ENCODE data around the gene HDAC9.
A peak's percentile ranks its signal among the peaks of the same experiment; 100 is the strongest.

Gene HDAC9

DNA sequence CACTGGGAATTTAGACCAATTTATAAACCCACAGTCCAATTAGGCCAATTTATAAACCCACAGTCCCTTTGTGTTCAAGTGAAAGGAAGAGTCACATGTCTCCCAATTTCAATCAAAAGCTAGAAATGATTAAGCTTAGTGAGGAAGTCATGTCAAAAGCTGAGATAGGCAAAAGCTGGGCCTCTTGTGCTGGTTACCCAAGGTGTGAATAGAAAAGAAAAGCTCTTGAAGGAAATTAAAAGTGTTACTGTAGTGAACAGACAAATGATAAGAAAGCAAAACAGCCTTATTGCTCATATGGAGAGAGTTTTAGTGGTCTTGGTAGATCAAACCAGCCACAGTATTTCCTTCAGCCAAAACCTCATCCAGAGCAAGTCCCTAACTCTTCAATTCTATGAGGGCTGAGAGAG lies 245.0 kb downstream of the HDAC9 start:
- no peak for DNase-seq

DNA sequence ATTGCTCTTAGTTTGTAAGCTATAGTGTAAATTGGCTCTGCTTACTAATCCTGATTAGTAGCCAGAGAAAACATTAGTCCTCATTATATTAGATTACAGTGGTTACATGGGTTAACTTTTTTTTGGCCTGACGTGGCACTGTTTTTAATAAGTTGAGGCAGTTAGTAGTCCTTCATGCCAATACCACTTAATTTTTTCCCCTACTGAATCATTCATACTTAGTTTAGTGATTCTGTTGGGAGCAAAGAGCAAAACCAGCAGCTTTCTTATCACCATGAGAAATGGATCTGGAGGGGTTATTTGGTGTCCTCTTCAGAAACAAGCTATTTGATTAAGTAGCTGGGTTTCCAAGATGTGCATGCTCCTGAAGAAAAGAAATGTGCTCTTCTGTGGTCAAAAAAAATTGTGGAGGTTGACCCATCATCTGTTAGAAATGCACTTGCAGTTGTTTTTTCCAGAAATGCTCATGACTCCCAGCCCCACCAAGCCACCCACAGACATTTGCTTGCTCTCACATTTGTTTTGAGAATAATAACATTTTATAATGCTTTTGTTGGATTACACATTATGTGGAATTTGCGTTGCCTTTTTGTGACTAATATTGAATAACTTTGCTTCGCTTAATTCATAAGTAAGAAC lies 258.5 kb downstream of the HDAC9 start:
- DNase-seq, result no peak

DNA sequence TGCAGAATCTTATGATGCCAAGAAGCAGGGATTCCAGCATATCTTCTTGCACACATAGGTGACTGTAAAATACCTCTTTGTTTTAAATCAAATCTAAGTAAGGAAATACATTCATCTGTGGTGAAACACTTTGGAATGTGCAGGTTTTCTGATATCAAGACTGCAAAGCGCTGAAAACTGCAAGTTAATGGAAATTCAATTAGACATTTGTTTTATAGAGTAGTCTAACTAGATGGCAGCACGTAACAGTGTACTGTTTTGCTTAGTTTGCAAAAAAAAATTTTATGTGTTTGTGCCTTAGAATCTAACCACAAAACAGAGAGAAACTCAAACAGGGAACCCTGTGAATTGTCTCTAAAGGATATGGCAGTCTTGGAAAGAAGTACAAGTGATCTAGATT lies 259.2 kb downstream of the HDAC9 start:
- no peak for DNase-seq

DNA sequence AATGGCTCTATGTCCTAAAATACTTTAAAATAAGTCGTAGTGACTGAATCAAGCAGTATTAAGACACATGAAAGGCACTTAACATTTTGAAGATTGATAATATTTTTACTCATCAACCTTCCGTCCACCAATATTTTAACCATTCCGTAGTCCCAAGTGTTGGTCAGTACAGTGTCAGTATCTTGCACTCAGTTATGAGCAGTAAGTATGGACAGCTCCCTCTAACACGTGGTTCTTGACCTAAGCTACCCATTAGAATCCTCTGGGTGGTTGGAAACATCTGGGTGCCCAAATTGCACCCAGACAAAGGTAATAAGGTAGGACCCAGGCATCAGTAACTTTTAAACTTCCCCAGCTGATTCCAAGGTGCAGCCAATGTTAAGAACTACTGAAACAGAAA lies 260.2 kb downstream of the HDAC9 start:
- DNase-seq, result no peak

GRCh38 chr7:18756378-18757050 lies 261.0 kb downstream of the HDAC9 start:
- peak in 1 of 3 experiments; percentile 40 for DNase-seq

DNA sequence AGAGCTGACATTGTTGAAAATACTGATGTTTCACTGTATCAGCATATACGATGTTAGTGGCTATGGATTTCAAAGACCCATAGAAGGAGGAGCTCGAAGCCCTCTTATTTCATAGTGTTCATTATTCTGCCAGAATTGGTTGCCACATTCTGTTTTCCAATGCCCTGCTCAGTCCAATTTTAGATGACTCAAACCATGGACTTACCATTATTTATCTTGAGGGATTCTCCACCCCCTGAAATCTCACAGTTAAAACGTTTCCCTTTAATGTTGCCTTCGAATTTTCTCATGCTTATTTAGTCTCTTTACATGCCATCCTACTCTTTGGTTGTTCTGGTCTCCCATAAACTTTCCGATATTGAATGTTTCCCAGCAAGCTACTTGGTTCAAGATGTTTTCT lies 264.5 kb downstream of the HDAC9 start:
- no peak for DNase-seq

DNA sequence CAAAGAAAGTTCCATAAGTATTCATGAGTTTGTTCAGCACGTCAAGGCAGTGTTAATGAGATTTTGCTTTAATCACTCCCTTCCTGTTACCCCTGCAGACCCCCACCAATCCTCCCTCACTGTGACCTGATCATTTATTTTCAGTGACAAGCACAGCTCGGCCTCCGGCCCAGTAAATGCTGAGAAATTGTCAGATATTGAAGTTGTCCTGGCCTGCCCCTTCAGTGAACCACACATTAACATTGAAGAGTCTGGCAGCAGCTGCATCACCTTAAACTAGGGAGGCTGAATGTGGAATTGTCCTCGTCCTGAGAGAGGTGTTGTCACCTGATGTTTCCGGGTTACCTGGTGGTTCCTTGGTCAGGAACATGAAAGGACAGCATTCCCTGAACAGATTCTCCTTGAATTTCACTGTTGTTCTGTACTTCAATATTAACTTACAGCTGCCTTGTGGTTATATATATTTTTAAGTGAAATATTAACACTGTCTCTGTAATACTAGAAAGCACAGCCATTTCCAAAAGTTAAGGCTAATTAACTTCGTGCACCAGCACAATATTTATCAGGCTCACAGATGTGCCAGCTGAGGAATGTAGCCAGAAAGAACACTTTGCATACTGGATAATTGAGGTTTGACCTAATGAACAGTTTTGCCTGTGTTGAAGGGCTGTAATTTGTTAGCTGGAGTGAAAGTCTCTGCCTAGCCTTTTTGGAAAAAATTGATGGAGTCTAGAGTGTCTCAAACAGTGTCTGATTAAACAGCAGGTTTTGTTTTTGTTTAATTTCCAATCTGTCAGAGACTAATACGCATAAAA lies 265.3 kb downstream of the HDAC9 start:
- DNase-seq, result peak in 1 of 3 experiments; percentile 4

- no peak for DNase-seq
Observed at GRCh38 chr7:18762189-18762588, 266.6 kb downstream of the HDAC9 start.

- no peak for DNase-seq
Observed at GRCh38 chr7:18768256-18768655, 272.7 kb downstream of the HDAC9 start.

GRCh38 chr7:18770154-18770811 lies 274.7 kb downstream of the HDAC9 start:
- DNase-seq, result no peak

GRCh38 chr7:18770822-18771221 lies 275.3 kb downstream of the HDAC9 start:
- no peak for DNase-seq

- peak in 1 of 3 experiments; percentile 26 for DNase-seq
Observed at GRCh38 chr7:18771834-18772566, 276.5 kb downstream of the HDAC9 start.

GRCh38 chr7:18772567-18772965 lies 277.0 kb downstream of the HDAC9 start:
- no peak for DNase-seq

DNA sequence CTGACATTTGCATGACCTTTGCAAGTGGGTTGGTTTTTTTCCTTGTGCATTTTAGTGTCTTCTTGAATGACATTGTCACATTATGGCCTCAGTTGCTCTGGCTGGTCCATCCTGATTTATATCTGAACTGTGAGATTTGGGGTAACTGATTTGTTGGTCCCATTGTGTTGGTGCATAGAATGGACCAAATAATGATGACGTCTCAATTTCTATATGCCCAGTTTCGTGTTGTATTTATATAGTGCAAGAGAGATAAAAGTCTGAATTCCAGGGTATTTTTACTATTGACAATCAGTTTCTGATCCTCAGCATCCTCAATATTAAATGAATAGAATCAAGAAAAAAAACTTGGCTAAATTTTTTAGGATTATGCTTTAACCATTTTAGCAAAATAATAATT lies 281.8 kb downstream of the HDAC9 start:
- no peak for DNase-seq

DNA sequence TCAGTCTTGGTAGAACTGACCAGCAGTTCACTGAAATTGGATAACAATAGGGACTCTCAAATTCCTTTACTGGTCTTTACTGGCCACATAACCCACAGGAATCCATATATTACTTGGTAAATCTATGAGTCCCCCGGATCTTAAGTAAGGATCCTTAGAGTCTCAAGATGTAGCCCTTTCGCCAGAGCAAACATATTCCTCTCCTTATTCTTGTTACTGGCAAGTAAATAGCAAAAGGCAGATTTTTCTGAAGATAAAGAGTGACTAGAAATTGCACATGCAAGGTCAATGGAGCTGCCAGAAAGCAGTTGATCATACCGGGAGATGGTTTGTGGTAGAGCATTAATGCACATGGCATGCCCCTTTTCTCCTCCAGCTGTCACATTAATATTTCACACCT lies 283.0 kb downstream of the HDAC9 start:
- DNase-seq, result no peak

GRCh38 chr7:18780266-18780665 lies 284.7 kb downstream of the HDAC9 start:
- DNase-seq, result no peak

- no peak for DNase-seq
Observed at GRCh38 chr7:18780938-18781337, 285.4 kb downstream of the HDAC9 start.

DNA sequence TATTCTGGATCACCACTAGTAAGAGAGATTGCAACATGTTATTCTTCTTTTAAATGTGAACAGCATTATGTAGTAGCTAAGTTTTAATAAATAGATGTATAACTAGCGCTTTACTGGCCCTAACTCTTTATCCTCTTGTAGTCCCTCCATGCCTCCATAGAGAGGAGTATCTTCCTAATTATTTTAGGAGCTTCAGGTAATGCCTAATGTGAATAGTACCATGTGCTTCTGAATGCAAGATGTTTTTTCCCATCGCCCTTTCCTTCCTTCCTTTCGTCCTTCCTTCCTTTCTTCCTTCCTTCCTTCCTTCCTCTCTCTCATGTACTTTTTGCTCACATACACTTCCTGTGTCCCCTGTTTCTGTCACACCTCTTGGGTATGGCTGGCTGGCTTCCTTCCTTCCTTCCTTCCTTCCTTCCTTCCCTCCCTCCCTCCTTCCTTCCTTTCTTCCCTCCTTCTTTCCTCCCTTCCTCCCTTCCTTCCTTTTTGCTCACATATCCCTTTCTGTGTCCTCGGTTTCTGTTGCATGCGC lies 290.7 kb downstream of the HDAC9 start:
- no peak for DNase-seq

- no peak for DNase-seq
Observed at GRCh38 chr7:18786796-18787195, 291.2 kb downstream of the HDAC9 start.

- DNase-seq, result peak in 1 of 3 experiments; percentile 18
Observed at GRCh38 chr7:18788026-18788425, 292.5 kb downstream of the HDAC9 start.

DNA sequence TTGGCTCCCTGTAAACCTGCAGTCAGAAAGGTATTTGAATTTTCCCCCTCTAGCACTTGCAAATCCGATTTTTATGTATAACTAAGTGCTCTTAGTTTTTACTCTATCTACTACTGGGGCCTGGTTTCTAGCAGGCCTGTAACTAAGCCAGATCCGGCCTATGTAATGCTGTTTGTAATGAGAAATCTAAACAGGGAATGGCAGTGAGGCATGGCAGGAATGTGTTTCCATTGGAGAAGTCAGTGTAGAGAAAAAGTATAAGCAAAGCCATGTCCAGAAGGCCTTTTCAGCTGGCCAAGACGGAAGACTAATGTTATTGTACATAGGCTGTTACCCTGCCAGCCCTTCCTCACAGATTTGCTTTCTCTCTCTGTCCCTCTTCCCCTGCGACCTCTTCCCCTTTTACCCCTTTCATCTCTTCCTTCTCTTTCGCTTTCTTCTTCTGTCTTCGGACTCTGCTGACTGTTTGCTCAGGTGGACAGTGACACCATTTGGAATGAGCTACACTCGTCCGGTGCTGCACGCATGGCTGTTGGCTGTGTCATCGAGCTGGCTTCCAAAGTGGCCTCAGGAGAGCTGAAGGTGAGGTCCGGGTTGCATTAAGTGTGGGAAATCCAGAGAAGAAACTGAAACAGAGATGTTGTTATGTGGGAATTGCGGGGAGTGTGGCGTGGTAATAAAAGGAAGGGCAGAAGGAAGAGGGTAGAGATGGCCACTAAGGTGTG lies 297.5 kb downstream of the HDAC9 start:
- DNase-seq, result no peak

GRCh38 chr7:18796216-18796615 lies 300.7 kb downstream of the HDAC9 start:
- DNase-seq, result no peak

Data from NCI-H1417 (cell line).